Measurements from ENCODE around the gene KCNC3.

Gene KCNC3

GRCh38 chr19:50329146-50329925, at the start of gene KCNC3:
Gene KCNC3 (minus strand): TSS chr19:50329377. CDS start chr19:50329082, 295 bp downstream.
- DNase-seq: peak; percentile 100

- no peak for DNase-seq
Measured at GRCh38 chr19:50378863-50379236, 49.7 kb upstream of the KCNC3 start.

- DNase-seq: no peak
Measured at GRCh38 chr19:50378169-50378862, 49.1 kb upstream of the KCNC3 start.

- DNase-seq: no peak
Measured at GRCh38 chr19:50377517-50377916, 48.3 kb upstream of the KCNC3 start.

GRCh38 chr19:50377051-50377461, 47.9 kb upstream of the KCNC3 start:
- no peak for DNase-seq

- peak; percentile 84 for DNase-seq
Measured at GRCh38 chr19:50376166-50377050, 47.2 kb upstream of the KCNC3 start, which contains the start of gene NR1H2. Gene NR1H2 (plus strand): TSS chr19:50376457. CDS start chr19:50377606, 1,149 bp downstream.

GRCh38 chr19:50371914-50372475, 42.8 kb upstream of the KCNC3 start:
- no peak for DNase-seq

- peak; percentile 82 for DNase-seq
Measured at GRCh38 chr19:50368649-50369570, 39.7 kb upstream of the KCNC3 start.

GRCh38 chr19:50365434-50366306, 36.5 kb upstream of the KCNC3 start, which contains the start of gene NAPSA:
Gene NAPSA (minus strand): TSS chr19:50365639. CDS start chr19:50365621, 18 bp downstream.
- DNase-seq: no peak

- no peak for DNase-seq
Measured at GRCh38 chr19:50362656-50363424, 33.7 kb upstream of the KCNC3 start.

- no peak for DNase-seq
Measured at GRCh38 chr19:50362030-50362412, 32.8 kb upstream of the KCNC3 start.

GRCh38 chr19:50361290-50362029, 32.3 kb upstream of the KCNC3 start:
- no peak for DNase-seq

GRCh38 chr19:50359328-50359818, 30.2 kb upstream of the KCNC3 start:
- no peak for DNase-seq

- no peak for DNase-seq
Measured at GRCh38 chr19:50358483-50359327, 29.5 kb upstream of the KCNC3 start.

- DNase-seq: no peak
Measured at GRCh38 chr19:50357178-50358100, 28.3 kb upstream of the KCNC3 start.

GRCh38 chr19:50356691-50357177, 27.6 kb upstream of the KCNC3 start:
- no peak for DNase-seq

All from NCI-H187 treated with DMSO at 0.1 percent for 48 hours (cell line).